Measurements from ENCODE around the gene ARSB. TPM values are rescaled to one million over a fixed set of nuclear protein-coding genes. Genes with fewer than 3 reads are reported as not detected.

ARSB gene
- total RNA-seq, 1 experiment from 2014 or later = 8.4 TPM

DNA sequence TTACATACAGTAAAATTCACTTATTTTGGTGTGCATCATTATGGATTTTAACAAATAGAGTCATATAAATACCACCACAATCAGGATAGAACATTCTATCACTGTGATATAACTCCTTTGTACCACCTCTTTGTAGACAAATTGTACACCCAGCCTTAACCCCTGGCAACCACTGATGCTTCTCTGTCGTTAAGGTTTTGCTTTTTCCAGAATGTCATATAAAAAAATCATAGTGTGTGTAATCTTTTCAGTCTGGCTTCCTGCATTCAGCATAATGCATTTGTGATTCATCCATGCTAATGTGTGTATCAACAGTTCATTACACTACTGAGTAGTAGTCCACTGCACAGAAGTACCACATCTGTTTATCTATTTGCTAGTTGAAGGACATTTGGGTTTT is 81.2 kb downstream of the ARSB start:
- H3K4me3 ChIP-seq = no peak overlapping the region
- H3K9me2 ChIP-seq (ENCODE audit: insufficient read depth) = no peaks in the 10 kb centered on the region
- no peaks in the 10 kb centered on the region for H3K4me1 ChIP-seq (replicated peaks; ENCODE audit: insufficient read depth)
- H4K20me1 ChIP-seq (ENCODE audit: insufficient read depth) = no peaks in the 10 kb centered on the region
- ChIA-PET CTCF (no interaction called here), POLR2A (ENCODE audit: unreplicated experiment) (no interaction called here)
- DNase-seq = no peak
- H3K36me3 ChIP-seq (ENCODE audit: low read depth) = no peaks in the 10 kb centered on the region
- H3K27ac ChIP-seq = no peak overlapping the region
- no peaks in the 10 kb centered on the region for H3K79me2 ChIP-seq (ENCODE audit: low read depth)
- H2AFZ ChIP-seq = no peak overlapping the region
- no peaks in the 10 kb centered on the region for H3K27me3 ChIP-seq (ENCODE audit: insufficient read depth, low read depth)
- BruUV-seq (replicated peaks) = no TSS peak
- intact Hi-C loops (cut with micrococcal nuclease; ENCODE audit: unreplicated experiment) = loop anchor here (5.0 kb wide), 1 partner anchor 228 kb away; no protein-coding TSS in a partner anchor
- no peaks in the 10 kb centered on the region for H3K9me3 ChIP-seq (ENCODE audit: insufficient read depth, low read depth)
- H3F3A ChIP-seq (ENCODE audit: insufficient read depth, low read depth) = no peaks in the 10 kb centered on the region
- H3K4me2 ChIP-seq = no peak overlapping the region
- TF ChIP-seq, protein P1, sequence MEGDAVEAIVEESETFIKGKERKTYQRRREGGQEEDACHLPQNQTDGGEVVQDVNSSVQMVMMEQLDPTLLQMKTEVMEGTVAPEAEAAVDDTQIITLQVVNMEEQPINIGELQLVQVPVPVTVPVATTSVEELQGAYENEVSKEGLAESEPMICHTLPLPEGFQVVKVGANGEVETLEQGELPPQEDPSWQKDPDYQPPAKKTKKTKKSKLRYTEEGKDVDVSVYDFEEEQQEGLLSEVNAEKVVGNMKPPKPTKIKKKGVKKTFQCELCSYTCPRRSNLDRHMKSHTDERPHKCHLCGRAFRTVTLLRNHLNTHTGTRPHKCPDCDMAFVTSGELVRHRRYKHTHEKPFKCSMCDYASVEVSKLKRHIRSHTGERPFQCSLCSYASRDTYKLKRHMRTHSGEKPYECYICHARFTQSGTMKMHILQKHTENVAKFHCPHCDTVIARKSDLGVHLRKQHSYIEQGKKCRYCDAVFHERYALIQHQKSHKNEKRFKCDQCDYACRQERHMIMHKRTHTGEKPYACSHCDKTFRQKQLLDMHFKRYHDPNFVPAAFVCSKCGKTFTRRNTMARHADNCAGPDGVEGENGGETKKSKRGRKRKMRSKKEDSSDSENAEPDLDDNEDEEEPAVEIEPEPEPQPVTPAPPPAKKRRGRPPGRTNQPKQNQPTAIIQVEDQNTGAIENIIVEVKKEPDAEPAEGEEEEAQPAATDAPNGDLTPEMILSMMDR (conservative IDR thresholded peaks at IDR 0.05) = no peak
- no peak for TF ChIP-seq EZH2 (IDR thresholded peaks at IDR 0.05; ENCODE audit: low read depth)

DNA sequence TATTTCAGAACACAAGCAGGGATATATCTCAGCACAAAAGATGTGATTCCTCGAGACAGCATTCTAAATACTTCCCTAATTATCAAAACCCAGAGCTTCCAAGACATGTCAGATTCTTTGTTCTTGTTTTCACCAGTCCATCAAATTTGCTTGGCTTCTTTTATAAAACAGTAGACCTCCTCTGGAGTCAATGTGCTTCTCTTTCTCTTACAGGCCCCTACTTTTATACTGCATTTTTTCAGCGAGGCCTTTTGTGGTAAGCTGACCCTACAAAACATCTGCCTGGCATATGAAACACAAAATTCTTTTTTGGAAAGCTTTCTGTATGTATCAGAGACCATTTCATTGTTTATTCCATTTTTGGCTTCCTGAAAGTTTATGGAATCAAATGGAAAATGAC is 81.8 kb downstream of the ARSB start:
- TF ChIP-seq EZH2 (IDR thresholded peaks at IDR 0.05; ENCODE audit: low read depth) = no peak
- TF ChIP-seq, protein P1 (conservative IDR thresholded peaks at IDR 0.05) = no peak
- Histone ChIP-seq H3K36me3 (ENCODE audit: low read depth) (no peaks in the 10 kb centered on the region), H3K9me2 (ENCODE audit: insufficient read depth) (no peaks in the 10 kb centered on the region), H3K27ac (no peak overlapping the region), H3K4me2 (no peak overlapping the region), H3K4me1 (replicated peaks; ENCODE audit: insufficient read depth) (no peaks in the 10 kb centered on the region), H3K79me2 (ENCODE audit: low read depth) (no peaks in the 10 kb centered on the region), H3K4me3 (no peak overlapping the region), H3F3A (ENCODE audit: insufficient read depth, low read depth) (no peaks in the 10 kb centered on the region), H3K27me3 (ENCODE audit: insufficient read depth, low read depth) (no peaks in the 10 kb centered on the region), H3K9me3 (ENCODE audit: insufficient read depth, low read depth) (no peaks in the 10 kb centered on the region), H2AFZ (no peak overlapping the region), H4K20me1 (ENCODE audit: insufficient read depth) (no peaks in the 10 kb centered on the region)
- BruUV-seq (replicated peaks) = no TSS peak
- ChIA-PET POLR2A (ENCODE audit: unreplicated experiment) (no interaction called here), CTCF (interaction anchor here (0.6 kb wide), 1 partner anchor 175 kb away, joined by 5 read pairs; no protein-coding TSS in a partner anchor)
- intact Hi-C loops (cut with micrococcal nuclease; ENCODE audit: unreplicated experiment) = loop anchor here (5.0 kb wide), 1 partner anchor 229 kb away; no protein-coding TSS in a partner anchor
- DNase-seq = no peak

DNA sequence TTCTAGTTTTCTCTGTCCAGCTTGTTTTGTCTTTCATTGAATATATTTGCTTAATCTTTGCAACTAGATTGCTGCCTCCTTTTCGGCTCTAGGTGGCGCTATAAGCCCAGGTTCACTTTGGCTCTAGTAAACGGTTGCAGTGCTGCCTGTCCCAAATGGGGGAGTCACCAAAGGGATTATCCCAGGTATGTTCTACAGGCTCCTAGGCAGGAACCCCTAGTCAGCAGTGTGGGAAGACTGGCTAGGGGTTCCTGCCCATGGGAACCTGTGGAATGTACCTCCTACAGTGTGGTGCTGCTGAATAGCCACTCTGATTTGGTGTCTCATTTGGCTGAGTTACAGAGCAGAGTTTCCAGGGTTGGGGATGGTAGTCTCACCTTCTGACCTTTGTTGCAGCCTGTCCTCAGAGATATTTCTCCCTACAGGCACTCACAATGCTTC is 85.2 kb downstream of the ARSB start:
- POLR2A ChIA-PET (ENCODE audit: unreplicated experiment) = interaction anchor here (0.6 to 0.7 kb wide), 2 partner anchors 217 to 374 kb away, joined by 3 to 6 read pairs; no protein-coding TSS in a partner anchor
- CTCF ChIA-PET = interaction anchor here (0.6 to 1.1 kb wide), 2 partner anchors 64 to 233 kb away, joined by 4 to 5 read pairs; no protein-coding TSS in a partner anchor
- peak; percentile 15 to 53 for DNase-seq
- no TSS peak for BruUV-seq (replicated peaks)
- no peaks in the 10 kb centered on the region for H4K20me1 ChIP-seq (ENCODE audit: insufficient read depth)
- 0 out of 2 replicates have a peak, but pooled peaks cover 5% of the 10 kb centered on the region for H3K4me1 ChIP-seq (replicated peaks; ENCODE audit: insufficient read depth)
- H3K9me3 ChIP-seq (ENCODE audit: insufficient read depth, low read depth) = no peaks in the 10 kb centered on the region
- no peak overlapping the region for H3K4me3 ChIP-seq
- no peak overlapping the region for H3K27ac ChIP-seq
- no peak for TF ChIP-seq EZH2 (IDR thresholded peaks at IDR 0.05; ENCODE audit: low read depth)
- TF ChIP-seq, protein P1 (conservative IDR thresholded peaks at IDR 0.05) = peak; percentile 83
- no peaks in the 10 kb centered on the region for H3K27me3 ChIP-seq (ENCODE audit: insufficient read depth, low read depth)
- no peaks in the 10 kb centered on the region for H3K79me2 ChIP-seq (ENCODE audit: low read depth)
- H3K36me3 ChIP-seq (ENCODE audit: low read depth) = no peaks in the 10 kb centered on the region
- H3F3A ChIP-seq (ENCODE audit: insufficient read depth, low read depth) = 0 out of 2 replicates have a peak, but pooled peaks cover 5% of the 10 kb centered on the region
- no peak overlapping the region for H3K4me2 ChIP-seq
- H3K9me2 ChIP-seq (ENCODE audit: insufficient read depth) = no peaks in the 10 kb centered on the region
- no peak overlapping the region for H2AFZ ChIP-seq
- intact Hi-C loops (cut with micrococcal nuclease; ENCODE audit: unreplicated experiment) = loop anchor here (5.0 kb wide), 1 partner anchor 232 kb away; no protein-coding TSS in a partner anchor

All from PC-9 (cell line).